Measurements from ENCODE around the gene NEU3.

NEU3 gene

DNA sequence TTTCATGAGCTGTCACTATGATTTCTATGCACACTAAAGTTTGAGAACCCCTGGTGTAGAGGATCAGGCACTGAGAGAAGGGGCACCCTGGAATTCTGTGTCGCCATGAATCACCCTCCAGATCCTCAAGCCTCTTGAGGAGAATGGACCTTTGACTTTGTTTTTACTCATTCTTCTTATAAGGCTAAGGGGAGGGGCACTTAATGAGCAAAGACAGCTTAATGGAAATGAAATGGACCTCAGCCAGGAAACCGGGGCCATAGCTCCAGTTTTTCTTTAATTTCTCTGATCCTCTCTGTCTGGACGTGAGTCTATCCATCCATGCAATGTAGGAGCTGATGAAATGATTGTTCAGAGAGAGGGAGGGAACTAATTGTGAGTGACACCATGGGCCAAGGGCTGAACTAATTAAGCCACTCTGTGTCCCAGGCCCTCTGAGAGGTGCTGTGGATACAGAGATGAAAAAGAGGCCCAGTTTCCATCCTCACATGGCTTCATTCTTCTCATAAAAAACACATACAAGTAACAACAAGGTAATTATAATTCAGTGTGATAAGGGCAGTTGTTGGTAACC lies 75.1 kb downstream of the NEU3 start:
- DNase-seq (ENCODE audit: low read depth): no peak

GRCh38 chr11:75066061-75066460 lies 77.3 kb downstream of the NEU3 start:
- no peak for DNase-seq (ENCODE audit: low read depth)

Data from stromal cell of bone marrow (primary cell).